Tibial nerve (tissue), 4 donors: ENCODE data around the gene RIN3.

ENCODE experiments used
- EP300 ChIP-seq, 2 donors: sonication (generic); formaldehyde crosslinking; IDR thresholded peaks; one replicate each; pipeline ENCODE4 v1.6.1; 2017; ENCODE audit warnings: antibody characterized with exemption in 2 of 2, mild to moderate bottlenecking in 1 of 2
- TF ChIP-seq, protein P1 (sequence below), 5 experiments: fragments of 200-600 bp in 3 of 5; fragments of 450-650 bp in 2 of 5; sonication (generic) in 3 of 5; IDR thresholded peaks; one replicate each; pipeline ENCODE4 v1.5.1; 2016 to 2019; ENCODE audit warnings: antibody characterized with exemption in 5 of 5, mild to moderate bottlenecking in 3 of 5, moderate library complexity in 2 of 5

DNA sequence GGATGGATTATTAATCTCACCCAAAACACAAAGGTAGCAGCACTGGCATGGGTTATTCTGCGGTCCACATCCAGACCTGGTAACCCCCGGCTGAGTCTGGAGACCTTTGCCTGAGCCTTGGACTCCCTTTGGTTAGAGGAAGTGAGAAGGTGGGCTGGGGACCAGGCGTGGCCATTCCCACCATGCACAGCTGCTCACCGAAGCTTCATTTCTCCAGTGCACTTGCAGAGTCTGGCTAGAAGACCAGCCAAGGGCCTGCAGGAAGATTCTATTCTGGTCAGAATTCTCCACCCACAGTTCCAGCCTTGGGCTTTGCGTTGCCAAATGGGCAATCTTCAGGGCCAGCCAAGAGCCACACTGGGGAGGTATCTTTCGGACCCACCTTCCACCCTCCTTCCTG is 161.8 kb downstream of the RIN3 start:
- TF ChIP-seq, protein P1, sequence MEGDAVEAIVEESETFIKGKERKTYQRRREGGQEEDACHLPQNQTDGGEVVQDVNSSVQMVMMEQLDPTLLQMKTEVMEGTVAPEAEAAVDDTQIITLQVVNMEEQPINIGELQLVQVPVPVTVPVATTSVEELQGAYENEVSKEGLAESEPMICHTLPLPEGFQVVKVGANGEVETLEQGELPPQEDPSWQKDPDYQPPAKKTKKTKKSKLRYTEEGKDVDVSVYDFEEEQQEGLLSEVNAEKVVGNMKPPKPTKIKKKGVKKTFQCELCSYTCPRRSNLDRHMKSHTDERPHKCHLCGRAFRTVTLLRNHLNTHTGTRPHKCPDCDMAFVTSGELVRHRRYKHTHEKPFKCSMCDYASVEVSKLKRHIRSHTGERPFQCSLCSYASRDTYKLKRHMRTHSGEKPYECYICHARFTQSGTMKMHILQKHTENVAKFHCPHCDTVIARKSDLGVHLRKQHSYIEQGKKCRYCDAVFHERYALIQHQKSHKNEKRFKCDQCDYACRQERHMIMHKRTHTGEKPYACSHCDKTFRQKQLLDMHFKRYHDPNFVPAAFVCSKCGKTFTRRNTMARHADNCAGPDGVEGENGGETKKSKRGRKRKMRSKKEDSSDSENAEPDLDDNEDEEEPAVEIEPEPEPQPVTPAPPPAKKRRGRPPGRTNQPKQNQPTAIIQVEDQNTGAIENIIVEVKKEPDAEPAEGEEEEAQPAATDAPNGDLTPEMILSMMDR (IDR thresholded peaks at IDR 0.05): no peak
- no peak for TF ChIP-seq EP300 (IDR thresholded peaks at IDR 0.05)
